Breast epithelium (tissue), 4 donors: ENCODE measurements around the gene RAB3A. TPM values are rescaled to one million over a fixed set of nuclear protein-coding genes. Genes with fewer than 3 reads are reported as not detected.

Experiments
- DNase-seq, 2 donors: peaks; one replicate each; pipeline ENCODE4 v3.0.0-alpha.2; 2019; ENCODE audit warnings: low spot score in 2 of 2
- H3K27ac ChIP-seq, 2 donors: fragments of 200-600 bp; sonication (generic) in 1 of 2; one replicate each; pipeline ENCODE4 v1.5.1; 2016 to 2019; ENCODE audit warnings: mild to moderate bottlenecking in 1 of 2
- H3K27me3 ChIP-seq, 2 donors: fragments of 200-600 bp; sonication (generic) in 1 of 2; one replicate each; pipeline versions ENCODE4 v1.5.1 to v1.6.0; 2017 to 2019; ENCODE audit warnings: control low read depth in 1 of 2, mild to moderate bottlenecking in 1 of 2
- H3K36me3 ChIP-seq: fragments of 200-600 bp; one replicate; pipeline ENCODE4 v1.5.1; 2019
- H3K4me1 ChIP-seq, 2 donors: fragments of 200-600 bp; sonication (generic); one replicate each; pipeline ENCODE4 v1.5.1; 2016 to 2019; ENCODE audit warnings: control low read depth in 1 of 2
- H3K4me3 ChIP-seq, 3 donors: fragments of 200-600 bp; sonication (generic); 1 replicate in 2 of 3; 2 replicates in 1 of 3; pipeline ENCODE4 v1.5.1; 2016 to 2019; ENCODE audit warnings: mild to moderate bottlenecking in 3 of 3, moderate library complexity in 2 of 3
- H3K9me3 ChIP-seq, 2 donors: fragments of 200-600 bp; sonication (generic) in 1 of 2; one replicate each; pipeline ENCODE4 v1.5.1; 2016 to 2019; ENCODE audit warnings: control low read depth in 1 of 2
- CTCF ChIP-seq, 3 donors: fragments of 450-650 bp; IDR thresholded peaks; one replicate each; pipeline ENCODE4 v1.5.1; 2016 to 2017; ENCODE audit warnings: antibody characterized with exemption in 3 of 3, mild to moderate bottlenecking in 3 of 3, moderate library complexity in 3 of 3
- POLR2A ChIP-seq: fragments of 450-650 bp; IDR thresholded peaks from one replicate; pipeline ENCODE4 v1.6.1; 2016; ENCODE audit warnings: antibody characterized with exemption, mild to moderate bottlenecking, moderate library complexity
- POLR2AphosphoS5 ChIP-seq, 3 donors: sonication (generic); formaldehyde crosslinking; IDR thresholded peaks; one replicate each; pipeline ENCODE4 v1.6.1; 2017; ENCODE audit warnings: antibody characterized with exemption in 3 of 3
- intact Hi-C: fragments of 100-400 bp; cut with DNase I; formaldehyde crosslinking; loops from one replicate; pipeline ENCODE4 v1.15.1; 2023; ENCODE audit warnings: low total_unique reads
- total RNA-seq, 3 donors: library from RNA; depleted of rRNA; stranded (reverse); fragments of >200 nt; gene quantifications; one replicate each; pipeline ENCODE4 v1.1.0, GENCODE V29; 2016

Gene RAB3A
- total RNA-seq, 3 donors from 2014 or later, result 0.66 to 1.2 (median 1.1) TPM

GRCh38 chr19:18149596-18149975 is 54.3 kb downstream of the RAB3A start:
- no peaks in the 10 kb centered on the region for H3K36me3 ChIP-seq
- intact Hi-C loops, result no loop called here
- no peak overlapping the region for H3K4me3 ChIP-seq
- H3K27me3 ChIP-seq, result no peaks in the 10 kb centered on the region
- DNase-seq, result no peak
- H3K27ac ChIP-seq, result no peak overlapping the region
- H3K9me3 ChIP-seq, result no peaks in the 10 kb centered on the region
- TF ChIP-seq CTCF (IDR thresholded peaks at IDR 0.05) (no peak), POLR2A (no peak), POLR2AphosphoS5 (IDR thresholded peaks at IDR 0.05) (no peak)
- H3K4me1 ChIP-seq, result peaks cover 6 to 7% of the 10 kb centered on the region in 2 donors

GRCh38 chr19:18147396-18147795 is 56.4 kb downstream of the RAB3A start:
- DNase-seq, result no peak
- H3K36me3 ChIP-seq, result no peaks in the 10 kb centered on the region
- intact Hi-C loops, result no loop called here
- TF ChIP-seq POLR2AphosphoS5 (IDR thresholded peaks at IDR 0.05) (no peak), CTCF (IDR thresholded peaks at IDR 0.05) (no peak), POLR2A (no peak)
- H3K9me3 ChIP-seq, result no peaks in the 10 kb centered on the region
- no peak overlapping the region for H3K4me3 ChIP-seq
- H3K27ac ChIP-seq, result no peak overlapping the region
- no peaks in the 10 kb centered on the region for H3K4me1 ChIP-seq
- H3K27me3 ChIP-seq, result no peaks in the 10 kb centered on the region

Other genes with a start within 250 kb of the RAB3A start
- gene KCNN1, start 236.9 kb downstream of the RAB3A start, total RNA-seq, result under 1 TPM in 2 of 3 donors, not detected in 1; 0.33 to 0.59 TPM
- gene ARRDC2, start 195.9 kb downstream of the RAB3A start, total RNA-seq, result 10 to 100 TPM; 49.4 to 89.3 (median 53.4) TPM
- 1 to 10 TPM in 2 of 3 donors, under 1 TPM in 1; 0.98 to 2.1 (median 1.6) TPM for gene IL12RB1, start 117.1 kb downstream of the RAB3A start, total RNA-seq
- gene MAST3, start 106.3 kb downstream of the RAB3A start, total RNA-seq, result 1 to 10 TPM; 5.6 to 8.5 (median 6.2) TPM
- 10 to 100 TPM in 1 of 3 donors, 1 to 10 TPM in 2; 8.6 to 12.1 (median 8.8) TPM for gene PIK3R2, start 50.9 kb downstream of the RAB3A start, total RNA-seq
- gene IFI30, start 30.2 kb downstream of the RAB3A start, total RNA-seq, result 100 to 1,000 TPM in 1 of 3 donors, 10 to 100 TPM in 2; 50.1 to 103 (median 91.6) TPM
- 10 to 100 TPM; 24.3 to 41.3 (median 37.1) TPM for gene MPV17L2, start 10.8 kb downstream of the RAB3A start, total RNA-seq
- 1 to 10 TPM in 1 of 3 donors, under 1 TPM in 1, not detected in 1; 0.33 to 1.3 TPM for gene PDE4C, start 22.4 kb upstream of the RAB3A start, total RNA-seq
- 10 to 100 TPM in 1 of 3 donors, 1 to 10 TPM in 2; 7.0 to 16.6 (median 9.5) TPM for gene IQCN, start 70.4 kb upstream of the RAB3A start, total RNA-seq
- 100 to 1,000 TPM; 325 to 833 (median 602) TPM for gene JUND, start 77.6 kb upstream of the RAB3A start, total RNA-seq
- gene LSM4, start 119.0 kb upstream of the RAB3A start, total RNA-seq, result 100 to 1,000 TPM in 2 of 3 donors, 10 to 100 TPM in 1; 83.0 to 122 (median 120) TPM
- gene PGPEP1, start 136.6 kb upstream of the RAB3A start, total RNA-seq, result 10 to 100 TPM; 22.5 to 29.2 (median 25.9) TPM
- 10 to 100 TPM in 1 of 3 donors, 1 to 10 TPM in 2; 2.7 to 60.3 (median 9.2) TPM for gene GDF15, start 182.1 kb upstream of the RAB3A start, total RNA-seq
- 10 to 100 TPM in 1 of 3 donors, 1 to 10 TPM in 2; 3.9 to 27.2 (median 7.2) TPM for gene LRRC25, start 193.6 kb upstream of the RAB3A start, total RNA-seq
- 10 to 100 TPM; 29.4 to 71.8 (median 46.7) TPM for gene SSBP4, start 215.4 kb upstream of the RAB3A start, total RNA-seq
- gene ISYNA1, start 234.1 kb upstream of the RAB3A start, total RNA-seq, result 10 to 100 TPM in 2 of 3 donors, 1 to 10 TPM in 1; 7.4 to 42.9 (median 40.2) TPM